Mesodermal cell (in vitro differentiated cells): Measurements from ENCODE around the gene UBA1. TPM values are rescaled to one million over a fixed set of nuclear protein-coding genes. Genes with fewer than 3 reads are reported as not detected.

ENCODE experiments used
- H3K27ac ChIP-seq: 2 replicates; pipeline ENCODE4 v1.7.0; 2013; ENCODE audit warnings: mild to moderate bottlenecking, low read depth, low read length, moderate library complexity; ENCODE audit not compliant: severe bottlenecking
- H3K36me3 ChIP-seq: 2 replicates; pipeline ENCODE4 v1.7.1; 2013; ENCODE audit warnings: mild to moderate bottlenecking, low read length, moderate library complexity; ENCODE audit not compliant: control insufficient read depth, insufficient read depth
- H3K4me1 ChIP-seq: one replicate; pipeline ENCODE4 v1.7.1; 2013; ENCODE audit warnings: mild to moderate bottlenecking, low read length; ENCODE audit not compliant: insufficient read depth, control insufficient read depth, poor library complexity, severe bottlenecking
- H3K4me3 ChIP-seq: 2 replicates; pipeline ENCODE4 v1.7.0; 2013; ENCODE audit warnings: low read length, control low read depth, mild to moderate bottlenecking; ENCODE audit not compliant: insufficient read depth, poor library complexity, severe bottlenecking; ENCODE audit errors: extremely low read depth
- H3K9me3 ChIP-seq: 2 replicates; pipeline ENCODE4 v1.7.1; 2013; ENCODE audit warnings: mild to moderate bottlenecking, low read length, moderate library complexity; ENCODE audit not compliant: control insufficient read depth
- WGBS, 2 experiments: methylation state at CpG; one replicate each; pipeline ENCODE4 v1.1.5; 2013; ENCODE audit warnings: missing lambda C conversion rate in 2 of 2; ENCODE audit not compliant: insufficient coverage in 2 of 2; 5-methylcytosine and 5-hydroxymethylcytosine counted together
- polyA plus RNA-seq, 2 experiments: library from polyadenylated mRNA; stranded (reverse); fragments of 50-300 nt; gene quantifications; one replicate each; pipeline ENCODE4 v1.2.3, GENCODE V29; 2013

UBA1 gene
- 247 TPM for polyA plus RNA-seq (2013, experiment 1 of 2)
- polyA plus RNA-seq (2013, experiment 2 of 2), result 210 TPM

GRCh38 chrX:47193475-47194193, at the start of gene UBA1:
UBA1 (plus strand) TSS chrX:47193829; CDS start chrX:47198803, 4,974 bp downstream.
- WGBS, 2 experiments, result 0 to 3% methylated on average over 2 to 16 of the region's 50 CpGs
- peak within 1 kb of the TSS; percentile 61 for H3K4me3 ChIP-seq
- H3K4me1 ChIP-seq, result peaks cover 15% of the 10 kb centered on the region
- H3K36me3 ChIP-seq, result peaks cover 11% of the 10 kb centered on the region
- H3K27ac ChIP-seq, result peak within 1 kb of the TSS; percentile 86
- H3K9me3 ChIP-seq, result no peaks in the 10 kb centered on the region

DNA sequence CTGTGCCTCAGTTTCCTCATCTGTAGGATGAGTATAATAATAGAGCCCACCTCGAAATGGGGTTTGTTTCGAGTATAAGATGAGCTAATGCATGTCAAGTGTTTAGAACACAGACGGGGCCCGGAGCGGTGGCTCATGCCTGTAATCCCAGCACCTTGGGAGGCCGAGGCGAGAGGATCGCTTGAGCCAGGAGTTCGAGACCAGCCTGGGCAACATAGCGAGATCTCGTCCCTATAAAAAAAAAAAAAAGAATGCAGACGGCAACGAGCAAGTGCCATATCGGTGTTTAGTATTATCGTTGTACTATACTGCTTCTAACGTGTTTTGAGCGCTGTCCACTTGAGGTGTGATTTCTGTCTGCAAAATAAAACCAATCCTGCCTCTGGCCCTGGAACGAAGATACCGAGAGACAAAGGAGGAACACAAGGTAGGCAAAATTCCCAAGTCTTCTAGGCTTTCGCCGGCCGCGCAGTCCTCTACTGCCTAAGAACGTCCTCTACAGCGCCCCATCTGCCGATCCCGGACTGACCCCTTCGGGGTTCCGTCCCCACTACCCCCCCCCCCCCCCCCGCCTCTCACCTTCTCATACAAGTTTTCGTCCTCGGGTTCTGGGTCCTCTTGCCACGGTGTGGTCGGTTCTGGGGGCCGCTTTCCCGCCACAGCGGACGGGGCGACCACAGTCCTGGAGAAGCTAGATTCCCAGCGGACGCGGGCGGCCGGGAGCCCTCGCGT, 49.6 kb upstream of the UBA1 start:
- Histone ChIP-seq H3K4me1 (no peaks in the 10 kb centered on the region), H3K27ac (peak overlapping the region; percentile 95), H3K36me3 (peaks cover 21% of the 10 kb centered on the region), H3K9me3 (no peaks in the 10 kb centered on the region), H3K4me3 (peak overlapping the region; percentile 60)
- WGBS, 2 experiments, result 0 to 23% methylated on average over 5 to 8 of the region's 46 CpGs

DNA sequence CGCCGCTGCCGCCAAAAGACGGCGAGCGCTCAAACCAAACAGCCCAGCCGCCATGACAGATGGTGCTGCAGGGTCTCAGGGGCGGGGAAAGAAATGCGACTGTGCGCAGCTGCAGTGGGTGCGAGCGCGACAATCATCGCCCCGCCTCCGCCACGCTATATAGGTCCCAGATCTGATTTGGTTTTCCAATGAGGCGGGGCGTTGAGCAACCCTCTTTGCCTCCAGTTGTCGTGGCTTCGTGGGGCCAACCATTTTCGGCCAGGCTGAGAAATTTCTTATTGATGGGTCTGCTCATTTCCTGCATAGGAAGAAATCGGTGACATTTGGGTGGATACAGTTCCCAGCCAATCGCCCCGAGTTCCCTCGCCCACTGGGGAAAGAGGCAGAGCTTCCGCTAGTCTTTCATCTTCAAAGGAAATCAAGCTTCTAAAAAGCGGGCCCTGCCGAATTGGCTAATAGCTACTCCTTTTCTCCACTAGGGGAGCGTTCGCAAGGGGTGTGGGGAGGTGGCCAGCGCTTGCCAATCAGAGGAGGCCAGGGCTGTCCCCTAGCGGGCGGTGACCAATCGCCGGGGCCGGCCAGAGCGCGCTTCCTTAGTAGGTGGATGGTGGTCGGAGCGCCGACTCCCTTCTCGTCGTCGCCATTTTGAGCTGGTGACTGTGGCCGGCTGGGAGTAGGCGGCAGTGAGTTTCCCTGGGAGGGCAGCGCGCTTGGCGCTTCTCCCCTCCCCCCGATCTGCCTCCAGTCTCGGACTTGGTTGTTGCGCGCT, 48.8 kb upstream of the UBA1 start, which contains the start of the genes NDUFB11 and RBM10:
NDUFB11 (minus strand) TSS at position 77 of the 769 bp plus-strand sequence; CDS start at position 54, 23 bp downstream.
RBM10 (plus strand) TSS at position 596 of the 769 bp plus-strand sequence. CDS start 2,261 bp downstream, outside the sequence.
- Histone ChIP-seq H3K36me3 (peaks cover 23% of the 10 kb centered on the region), H3K4me3 (peak within 1 kb of the TSS; percentile 60), H3K9me3 (no peaks in the 10 kb centered on the region), H3K4me1 (no peaks in the 10 kb centered on the region), H3K27ac (peak within 1 kb of the TSS; percentile 95)
- WGBS, 2 experiments, result 0% methylated on average over 10 to 23 of the region's 54 CpGs

- WGBS, 2 experiments, result 0% methylated on average over 8 of the region's 39 CpGs; no CpG with 5 or more reads in 1 of the 2 experiments
- H3K9me3 ChIP-seq, result no peaks in the 10 kb centered on the region
- H3K4me1 ChIP-seq, result no peaks in the 10 kb centered on the region
- peak overlapping the region; percentile 95 for H3K27ac ChIP-seq
- H3K36me3 ChIP-seq, result peaks cover 29% of the 10 kb centered on the region
- peak overlapping the region; percentile 60 for H3K4me3 ChIP-seq
Measured at GRCh38 chrX:47145395-47146120, 48.1 kb upstream of the UBA1 start.

DNA sequence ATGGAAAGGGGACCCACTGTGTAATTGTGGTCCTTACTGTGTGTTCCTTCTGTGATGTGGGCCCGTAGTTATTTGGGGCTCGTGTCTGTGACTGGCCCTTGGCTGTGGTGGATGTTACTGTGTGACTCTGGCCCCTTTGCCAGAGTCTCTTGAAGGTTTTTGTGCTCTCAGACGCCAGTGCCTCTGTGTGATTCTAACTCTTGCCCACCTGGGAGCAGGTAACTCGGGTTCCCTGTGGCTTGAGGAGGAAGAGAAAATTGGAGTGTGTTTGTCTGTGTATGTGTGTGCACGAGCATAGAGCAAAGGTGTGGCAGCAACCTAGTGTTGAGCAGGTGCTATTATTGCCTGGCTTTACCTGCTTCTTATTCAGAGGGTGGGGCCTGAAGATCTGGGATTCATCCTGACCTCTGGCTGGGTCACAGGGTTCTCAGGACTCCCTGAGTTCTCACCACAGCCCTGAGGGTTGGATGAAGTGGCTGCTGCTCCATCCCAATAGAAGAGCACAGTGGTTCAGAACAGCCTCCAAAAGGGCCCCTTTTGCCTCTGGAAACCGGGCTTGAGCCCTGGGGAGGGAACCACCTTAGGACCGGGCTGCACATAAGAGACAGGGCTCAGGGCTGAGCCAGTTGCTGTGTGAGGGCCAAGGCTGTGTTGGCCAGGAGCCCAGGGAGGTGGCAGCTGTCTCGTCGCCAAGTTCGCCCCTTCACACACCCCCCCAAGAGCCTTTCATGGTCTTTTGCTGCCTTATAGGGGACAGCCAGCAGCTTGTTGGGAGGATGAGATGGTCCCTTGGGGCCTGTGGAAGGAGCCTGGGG, 47.3 kb upstream of the UBA1 start:
- H3K36me3 ChIP-seq, result peaks cover 33% of the 10 kb centered on the region
- 20 to 29% methylated on average over 1 of the region's 10 CpGs for WGBS, 2 experiments
- peak overlapping the region; percentile 60 for H3K4me3 ChIP-seq
- H3K9me3 ChIP-seq, result no peaks in the 10 kb centered on the region
- H3K4me1 ChIP-seq, result no peaks in the 10 kb centered on the region
- no peak overlapping the region for H3K27ac ChIP-seq

- peaks cover 31% of the 10 kb centered on the region for H3K36me3 ChIP-seq
- H3K4me1 ChIP-seq, result no peaks in the 10 kb centered on the region
- WGBS, 2 experiments, result 88 to 91% methylated on average over 4 of the region's 12 CpGs
- H3K27ac ChIP-seq, result no peak overlapping the region
- no peaks in the 10 kb centered on the region for H3K9me3 ChIP-seq
- H3K4me3 ChIP-seq, result peak overlapping the region; percentile 60
Measured at GRCh38 chrX:47146936-47147859, 46.4 kb upstream of the UBA1 start.

DNA sequence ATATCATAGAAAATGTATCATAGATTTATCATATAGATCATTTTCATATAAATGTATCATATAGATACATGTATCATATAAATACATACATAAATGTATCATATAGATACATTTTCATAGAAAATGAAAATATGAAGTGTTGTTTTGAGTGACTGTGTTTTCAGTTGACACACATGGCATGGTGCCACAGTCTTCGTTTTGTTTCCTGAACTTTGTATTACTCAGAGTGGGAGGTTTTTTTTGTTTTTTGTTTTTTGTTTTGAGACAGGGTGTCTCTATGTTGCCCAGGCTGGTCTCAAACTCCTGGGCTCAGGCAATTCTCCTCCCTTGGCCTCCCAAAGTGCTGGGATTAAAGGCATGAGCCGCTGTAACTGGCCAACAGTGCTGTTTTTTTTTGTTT, 44.7 kb upstream of the UBA1 start:
- Histone ChIP-seq H3K36me3 (peaks cover 30% of the 10 kb centered on the region), H3K4me1 (no peaks in the 10 kb centered on the region), H3K27ac (no peak overlapping the region), H3K4me3 (no peak overlapping the region), H3K9me3 (no peaks in the 10 kb centered on the region)
- 100% methylated on average over 1 of the region's 2 CpGs; no CpG with 5 or more reads in 1 of the 2 experiments for WGBS, 2 experiments

- H3K27ac ChIP-seq, result no peak overlapping the region
- no peaks in the 10 kb centered on the region for H3K4me1 ChIP-seq
- H3K36me3 ChIP-seq, result peaks cover 49% of the 10 kb centered on the region
- H3K9me3 ChIP-seq, result no peaks in the 10 kb centered on the region
- H3K4me3 ChIP-seq, result no peak overlapping the region
Measured at GRCh38 chrX:47151435-47151834, 42.2 kb upstream of the UBA1 start.
